ENCODE data around the gene ATP1A1.

The ATP1A1 gene

GRCh38 chr1:116372651-116373430 is at the start of gene ATP1A1 (continued):
- no peak for TF ChIP-seq ZNF398 (tag by site-specific recombination; IDR thresholded peaks at IDR 0.05)
- TF ChIP-seq ZNF645 (tag by site-specific recombination; IDR thresholded peaks at IDR 0.05) = no peak
- TF ChIP-seq KLF8 (tag by site-specific recombination; IDR thresholded peaks at IDR 0.05) = no peak; the same call in none of the 2 replicates
- TF ChIP-seq ZNF585B (tag by site-specific recombination; IDR thresholded peaks at IDR 0.05) = no peak
- no peak for TF ChIP-seq ZNF571 (tag by site-specific recombination; IDR thresholded peaks at IDR 0.05)
- no peak for TF ChIP-seq ZNF549 (tag by site-specific recombination; IDR thresholded peaks at IDR 0.05)
- peak; percentile 79 for TF ChIP-seq ZNF423 (tag by site-specific recombination; IDR thresholded peaks at IDR 0.05)
- TF ChIP-seq ZNF311 (tag by site-specific recombination; IDR thresholded peaks at IDR 0.05; ENCODE audit: borderline replicate concordance) = no peak
- 0 out of 2 replicates have a peak, but pooled peaks have one; percentile 44 for TF ChIP-seq KLF17 (tag by site-specific recombination; IDR thresholded peaks at IDR 0.05)
- no peak for TF ChIP-seq ZNF626 (tag by site-specific recombination; IDR thresholded peaks at IDR 0.05)
- TF ChIP-seq ZNF426 (tag by site-specific recombination; IDR thresholded peaks at IDR 0.05) = no peak
- no peak for TF ChIP-seq ZNF776 (tag by site-specific recombination; IDR thresholded peaks at IDR 0.05; ENCODE audit: borderline replicate concordance)
- TF ChIP-seq ZNF544 (tag by site-specific recombination; IDR thresholded peaks at IDR 0.05) = no peak
- no peak for TF ChIP-seq ZNF148 (tag by site-specific recombination; IDR thresholded peaks at IDR 0.05; ENCODE audit: borderline replicate concordance)
- no peak for TF ChIP-seq PRDM10 (tag by site-specific recombination; IDR thresholded peaks at IDR 0.05)
- TF ChIP-seq ZNF792 (tag by site-specific recombination; IDR thresholded peaks at IDR 0.05) = no peak
- no peak for TF ChIP-seq ZNF704 (tag by site-specific recombination; IDR thresholded peaks at IDR 0.05)
- TF ChIP-seq ZBTB11 (tag by site-specific recombination; conservative IDR thresholded peaks at IDR 0.05; ENCODE audit: low read depth) = peak; percentile 23; the same call in 1 of the 2 replicates
- no peak for TF ChIP-seq ZNF664 (tag by site-specific recombination; IDR thresholded peaks at IDR 0.05)
- TF ChIP-seq ZNF184 (tag by site-specific recombination; IDR thresholded peaks at IDR 0.05) = no peak
